ENCODE data around the gene SLC24A3. TPM values are rescaled to one million over a fixed set of nuclear protein-coding genes. Genes with fewer than 3 reads are reported as not detected.

Gene SLC24A3
- total RNA-seq, 1 experiment from 2014 or later, result not detected

DNA sequence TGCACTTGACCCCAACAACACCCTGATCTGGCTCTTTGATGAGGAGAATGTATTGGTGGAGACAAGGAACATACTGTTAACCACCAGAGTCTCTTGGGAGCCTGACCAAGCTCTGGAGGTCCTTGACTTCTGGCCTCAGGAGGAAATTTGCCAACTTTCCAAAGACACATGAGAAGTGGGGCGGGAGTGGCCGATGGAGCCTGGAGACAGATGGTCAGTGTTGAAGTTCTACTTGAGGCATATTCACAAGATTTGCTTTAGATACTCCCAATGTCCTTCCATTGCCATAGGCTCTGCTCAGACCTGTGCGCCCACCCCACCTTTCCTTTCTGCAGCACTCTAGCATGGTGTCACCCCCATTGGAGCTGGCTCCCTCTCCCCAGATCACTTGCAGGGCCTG is 241.0 kb downstream of the SLC24A3 start:
- no peak for DNase-seq (ENCODE audit: low spot score)

GRCh38 chr20:19453862-19454261 is 241.4 kb downstream of the SLC24A3 start:
- no peak for DNase-seq (ENCODE audit: low spot score)

- no peak for DNase-seq (ENCODE audit: low spot score)
Measured at GRCh38 chr20:19456595-19457395, 244.4 kb downstream of the SLC24A3 start.

DNA sequence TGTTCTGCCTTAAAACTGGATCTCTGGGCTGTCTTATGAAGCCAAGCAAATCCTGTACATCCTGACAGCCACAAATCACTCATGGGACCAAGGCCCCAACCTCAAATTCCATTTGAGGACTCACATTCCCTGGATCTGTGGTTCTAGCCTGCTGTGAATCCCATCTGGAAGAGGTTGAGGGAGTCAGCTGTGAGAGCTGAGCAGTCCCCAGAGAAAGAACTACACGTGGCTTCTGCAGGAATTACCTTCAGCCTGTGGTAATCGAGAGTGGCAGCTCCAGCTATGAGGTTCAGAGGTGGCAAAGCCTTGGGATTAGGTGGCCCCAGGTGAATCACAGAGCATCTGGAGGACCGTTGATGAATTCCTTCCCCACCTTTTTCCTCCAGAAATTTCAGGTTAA is 245.2 kb downstream of the SLC24A3 start:
- DNase-seq (ENCODE audit: low spot score), result no peak

DNA sequence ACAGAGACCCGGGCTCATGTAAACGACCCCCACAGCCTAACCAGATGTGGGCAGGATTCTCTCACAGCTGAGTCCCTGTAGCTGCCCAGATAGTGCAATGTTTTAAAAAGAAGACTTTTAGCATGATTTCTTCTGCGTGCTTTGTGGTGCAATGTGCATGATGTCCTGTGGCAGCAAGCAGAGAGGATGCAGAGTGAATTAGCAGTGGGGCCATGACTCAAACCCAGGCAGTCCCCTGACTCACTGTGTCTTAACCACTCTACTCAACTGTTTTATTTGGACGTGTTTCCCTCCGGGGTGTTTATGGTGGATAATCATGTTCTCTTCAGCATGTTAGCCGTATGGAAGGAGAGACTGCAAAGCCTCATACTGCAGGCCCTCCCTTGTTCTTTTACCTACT is 247.9 kb downstream of the SLC24A3 start:
- DNase-seq (ENCODE audit: low spot score), result no peak

GRCh38 chr20:19462491-19462890 is 250.0 kb downstream of the SLC24A3 start:
- no peak for DNase-seq (ENCODE audit: low spot score)

DNA sequence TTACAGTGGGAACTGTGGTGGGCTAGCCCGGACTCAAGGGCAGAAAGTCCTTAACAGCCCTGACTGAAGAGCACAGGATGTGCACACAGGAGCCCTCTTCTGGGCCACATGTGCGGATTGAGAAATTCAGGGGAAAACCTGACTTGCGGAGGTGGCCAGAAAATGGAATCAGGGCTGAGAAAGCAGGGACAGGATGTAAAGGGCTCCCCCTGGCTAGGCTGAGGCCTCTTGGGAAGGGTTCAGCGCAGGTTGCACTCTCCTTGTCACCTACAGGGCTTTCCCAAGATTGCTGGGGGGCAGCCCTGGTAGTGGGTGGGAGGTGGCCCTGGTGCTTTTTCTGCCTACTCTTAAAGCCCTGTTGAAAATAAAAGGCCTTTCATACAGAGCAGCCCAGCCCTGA is 251.2 kb downstream of the SLC24A3 start:
- no peak for DNase-seq (ENCODE audit: low spot score)

DNA sequence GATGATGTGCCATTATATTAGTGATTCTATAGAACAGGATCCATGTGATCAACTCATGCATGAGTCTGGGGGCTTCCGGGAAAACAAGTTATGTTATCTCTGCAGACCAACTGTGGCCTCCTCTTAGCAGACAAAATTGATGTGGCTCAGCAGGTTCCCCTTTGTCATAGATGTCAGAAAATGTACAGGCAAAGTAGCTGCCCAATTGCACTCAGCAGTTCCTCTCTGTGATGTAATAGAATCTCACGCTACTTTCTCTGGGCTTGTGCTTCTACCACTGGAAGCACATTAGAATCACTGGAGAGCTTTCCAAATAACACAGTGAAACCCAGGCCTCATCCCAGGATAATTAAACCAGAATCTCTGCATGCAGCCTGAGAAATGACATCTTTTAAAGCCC is 253.1 kb downstream of the SLC24A3 start:
- no peak for DNase-seq (ENCODE audit: low spot score)

DNA sequence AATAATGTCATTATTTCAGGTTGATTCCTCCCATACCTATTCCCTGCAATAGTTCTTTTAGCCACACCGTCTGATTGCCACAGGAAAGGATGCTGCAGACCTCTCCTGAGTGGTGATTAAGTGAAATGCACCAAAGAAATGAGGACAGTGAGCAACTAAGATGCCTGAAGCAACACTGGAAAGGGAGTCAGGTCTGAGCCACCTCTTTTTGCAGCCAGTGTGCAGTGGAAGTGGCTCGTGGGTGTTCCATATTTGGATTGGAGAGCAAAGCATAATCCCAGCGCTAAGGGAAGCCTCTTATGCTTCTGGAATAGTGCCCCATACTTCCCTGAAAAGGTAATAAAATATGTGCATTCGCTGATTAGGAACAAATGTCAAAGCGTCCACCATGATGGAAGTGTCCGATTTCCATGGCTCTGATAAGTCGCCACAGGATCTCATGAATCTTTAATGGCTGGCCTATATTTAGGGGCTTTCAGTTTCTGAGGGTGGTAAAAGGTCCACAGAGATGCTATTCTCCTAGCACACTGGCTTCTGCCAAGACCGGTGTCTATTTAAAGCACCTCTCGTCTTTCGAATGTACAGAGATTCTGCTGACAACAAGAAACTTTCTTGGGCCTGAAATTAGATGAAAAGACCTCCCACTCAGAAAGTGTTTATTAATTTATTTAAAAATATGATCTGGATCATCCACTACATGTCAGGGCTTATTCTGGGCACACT is 253.9 kb downstream of the SLC24A3 start:
- no peak for DNase-seq (ENCODE audit: low spot score)

- DNase-seq (ENCODE audit: low spot score), result no peak
Measured at GRCh38 chr20:19473216-19473921, 260.9 kb downstream of the SLC24A3 start.

- DNase-seq (ENCODE audit: low spot score), result no peak
Measured at GRCh38 chr20:19473922-19474286, 261.5 kb downstream of the SLC24A3 start.

DNA sequence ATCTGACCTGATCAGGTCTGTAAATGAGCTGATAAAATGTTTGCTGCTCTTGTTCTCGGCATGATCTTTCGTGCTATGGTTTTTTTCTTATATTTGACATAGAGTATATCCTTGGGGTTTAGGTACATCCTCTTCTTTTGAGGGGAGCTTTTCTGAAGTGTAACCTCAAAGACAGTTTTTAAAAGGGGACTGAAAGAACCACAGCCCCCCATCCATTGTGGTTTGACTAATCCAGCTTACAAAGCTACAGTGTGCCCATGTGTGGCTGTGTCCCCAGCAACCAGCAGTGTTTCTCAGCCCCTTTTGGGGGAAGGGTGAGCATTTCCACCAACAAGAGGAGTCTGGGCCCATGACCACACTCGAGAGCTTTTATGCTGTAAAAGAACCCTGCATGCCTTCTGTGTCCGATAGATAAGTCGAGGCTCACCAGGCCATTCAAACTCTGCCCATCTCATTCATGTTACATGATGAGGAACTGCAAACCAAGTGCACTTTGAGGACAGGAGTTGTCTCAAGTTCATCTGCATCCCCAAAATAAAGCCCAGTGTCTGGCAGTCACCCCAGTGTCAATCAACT is 266.0 kb downstream of the SLC24A3 start:
- no peak for DNase-seq (ENCODE audit: low spot score)

GRCh38 chr20:19482726-19483125 is 270.3 kb downstream of the SLC24A3 start:
- no peak for DNase-seq (ENCODE audit: low spot score)

DNA sequence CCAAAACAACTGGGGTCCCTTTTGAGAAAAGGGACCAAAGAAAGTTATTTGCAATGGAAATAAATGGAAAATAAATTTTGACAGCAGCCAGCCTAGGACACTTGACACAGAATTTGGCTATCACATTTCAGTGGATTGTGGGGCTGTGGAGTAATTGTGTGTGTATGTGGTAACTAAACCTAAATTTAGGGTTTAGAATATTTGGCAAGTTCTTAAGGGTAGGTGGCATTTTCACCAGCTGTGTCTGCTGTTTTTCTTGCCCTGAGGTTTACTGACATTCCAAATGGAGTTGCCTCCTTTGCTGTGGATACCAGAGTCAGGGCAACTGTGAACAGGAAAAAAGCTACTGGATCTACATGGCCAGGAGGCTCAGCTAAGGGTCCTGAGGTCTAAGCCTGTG is 270.9 kb downstream of the SLC24A3 start:
- no peak for DNase-seq (ENCODE audit: low spot score)

DNA sequence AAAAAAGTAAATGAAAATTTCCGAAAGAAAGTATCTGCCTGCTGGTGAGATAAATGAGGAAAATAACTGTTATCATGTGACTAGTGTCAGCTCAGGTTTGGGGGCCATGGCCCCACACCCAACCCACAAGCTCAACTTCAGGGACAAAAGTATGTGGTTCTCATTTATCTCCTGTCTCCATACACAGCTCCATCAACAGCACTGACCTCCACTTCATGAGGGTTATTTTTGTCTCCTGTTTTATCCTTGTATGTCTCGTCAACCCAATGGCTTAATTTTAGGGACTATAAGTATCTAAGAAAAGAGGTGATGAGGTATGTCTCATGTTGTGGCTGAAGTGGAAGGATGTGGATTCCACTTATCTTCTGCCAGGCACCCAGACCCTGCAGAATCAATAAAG is 274.0 kb downstream of the SLC24A3 start:
- no peak for DNase-seq (ENCODE audit: low spot score)

GRCh38 chr20:19487420-19487819 is 275.0 kb downstream of the SLC24A3 start:
- no peak for DNase-seq (ENCODE audit: low spot score)

DNA sequence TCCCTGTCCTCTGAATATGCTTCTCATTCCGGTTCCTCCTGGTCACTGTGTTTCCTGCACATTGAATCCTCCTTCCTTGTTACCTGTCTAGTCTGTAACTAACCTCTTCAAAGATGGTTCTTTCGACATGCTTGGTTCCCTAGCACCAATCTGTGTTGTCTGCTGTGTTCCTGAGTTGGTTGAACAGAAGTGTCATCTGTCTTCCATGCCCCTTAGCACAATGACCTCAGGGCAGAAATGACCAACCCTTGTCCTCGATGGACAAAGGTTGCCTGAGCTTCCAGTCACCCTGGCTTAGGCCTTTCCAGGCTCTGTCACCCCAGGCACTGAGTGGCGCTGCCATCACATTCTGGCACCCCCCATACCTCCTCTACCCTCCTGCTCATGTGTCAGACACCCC is 278.8 kb downstream of the SLC24A3 start:
- no peak for DNase-seq (ENCODE audit: low spot score)

- no peak for DNase-seq (ENCODE audit: low spot score)
Measured at GRCh38 chr20:19492116-19492515, 279.7 kb downstream of the SLC24A3 start.

- no peak for DNase-seq (ENCODE audit: low spot score)
Measured at GRCh38 chr20:19492687-19493336, 280.4 kb downstream of the SLC24A3 start.

DNA sequence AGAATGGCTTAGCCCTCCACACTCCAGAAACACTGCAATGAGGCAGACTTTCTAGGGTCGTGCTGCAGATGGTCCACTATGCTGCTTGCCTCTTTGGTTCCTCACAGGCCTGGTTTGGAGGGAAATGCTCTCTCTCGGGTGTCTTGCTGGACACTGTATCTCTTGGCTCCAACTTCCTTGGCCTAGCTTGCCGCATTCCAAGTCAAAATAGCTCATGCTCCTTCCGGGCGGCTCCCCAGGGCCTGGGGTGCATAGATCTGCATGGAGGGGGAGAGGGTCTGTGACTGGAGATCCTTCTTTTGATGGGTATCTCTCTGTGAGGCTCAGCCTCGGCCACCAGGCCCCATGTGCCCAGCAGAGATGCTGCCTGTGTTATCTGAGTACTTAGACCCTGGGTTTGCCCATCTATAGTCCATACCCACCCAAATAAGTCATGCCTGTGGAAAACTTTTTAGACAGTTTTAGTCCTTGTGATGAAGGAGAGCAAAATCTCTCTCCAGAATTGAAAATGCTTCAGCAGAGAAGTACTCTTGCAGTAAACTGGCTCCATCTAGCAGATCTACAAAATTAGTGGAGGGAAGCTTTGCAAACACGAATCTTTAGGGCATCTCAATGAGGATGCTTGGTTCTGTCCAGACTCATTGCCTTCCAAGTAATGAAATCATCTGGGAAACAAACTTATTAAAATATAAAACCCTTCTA is 281.5 kb downstream of the SLC24A3 start:
- no peak for DNase-seq (ENCODE audit: low spot score)

All from A172 (cell line).